ENCODE data around the gene WDR5B. TPM values are rescaled to one million over a fixed set of nuclear protein-coding genes. Genes with fewer than 3 reads are reported as not detected.

Gene WDR5B
- total RNA-seq, 3 donors from 2014 or later (not counting 1 experiment from before 2014, with no cell fraction given) = 5.1 to 9.4 (median 6.3) TPM

GRCh38 chr3:122364490-122364889 is 51.4 kb downstream of the WDR5B start:
- Mint-ChIP-seq H3K9me3 (no peaks in the 10 kb centered on the region), H3K27ac (no peak overlapping the region), H3K4me3 (no peak overlapping the region), H3K4me1 (no peaks in the 10 kb centered on the region), H3K27me3 (ENCODE audit: low read depth in 2 of 2) (no peaks in the 10 kb centered on the region), H3K36me3 (peaks cover 11% of the 10 kb centered on the region)
- no peak for TF ChIP-seq CTCF (IDR thresholded peaks at IDR 0.05)
- Histone ChIP-seq H3K36me3 (ENCODE audit: control insufficient read depth, insufficient read depth, low read length) (peaks cover 45% of the 10 kb centered on the region), H3K27me3 (ENCODE audit: control insufficient read depth, insufficient read depth, low read length) (no peaks in the 10 kb centered on the region), H3K4me1 (ENCODE audit: control insufficient read depth, insufficient read depth, low read length) (no peaks in the 10 kb centered on the region), H3K27ac (ENCODE audit: low read length) (no peak overlapping the region), H3K4me3 (ENCODE audit: low read length) (no peak overlapping the region), H3K9me3 (ENCODE audit: control insufficient read depth, insufficient read depth, low read length) (no peaks in the 10 kb centered on the region)
- WGBS (ENCODE audit: insufficient coverage) = 50% methylated on average over 2 of the region's 2 CpGs
- no peak for DNase-seq
- intact Hi-C loops (cut with micrococcal nuclease) = no loop called here
- ATAC-seq = no peak

Other genes with a start within 250 kb of the WDR5B start
- gene CASR, start 232.4 kb downstream of the WDR5B start, total RNA-seq = under 1 TPM in 1 of 3 donors, not detected in 2; 0.10 TPM
- gene CSTA, start 90.8 kb downstream of the WDR5B start, total RNA-seq = 1 to 10 TPM; 3.1 to 7.8 (median 4.0) TPM
- 10 to 100 TPM in 2 of 3 donors, 1 to 10 TPM in 1; 9.6 to 16.4 (median 14.1) TPM for gene MIX23, start 32.8 kb downstream of the WDR5B start, total RNA-seq
- 10 to 100 TPM; 12.2 to 18.4 (median 16.3) TPM for gene FAM162A, start 31.9 kb downstream of the WDR5B start, total RNA-seq
- gene KPNA1, start 98.9 kb upstream of the WDR5B start, total RNA-seq = 10 to 100 TPM; 62.3 to 67.1 (median 63.1) TPM
- gene PARP9, start 148.2 kb upstream of the WDR5B start, total RNA-seq = 10 to 100 TPM; 23.8 to 41.1 (median 38.5) TPM
- 10 to 100 TPM; 40.8 to 61.0 (median 51.8) TPM for gene DTX3L, start 148.3 kb upstream of the WDR5B start, total RNA-seq
- 100 to 1,000 TPM; 164 to 199 (median 198) TPM for gene PARP15, start 161.6 kb upstream of the WDR5B start, total RNA-seq